Common myeloid progenitor, CD34-positive (primary cell): ENCODE results near the gene DRD3. TPM values are rescaled to one million over a fixed set of nuclear protein-coding genes. Genes with fewer than 3 reads are reported as not detected.

Experiments
- CTCF ChIA-PET: fragments of 350-600 bp; sonication (Branson Sonifier 250); formaldehyde crosslinking; loops from one replicate; lab custom pipeline; 2021; ENCODE audit warnings: antibody characterized with exemption; lab: Charles Lee
- POLR2A ChIA-PET: fragments of 350-600 bp; sonication (Branson Sonifier 250); formaldehyde crosslinking; loops from one replicate; lab custom pipeline; 2021; ENCODE audit warnings: antibody characterized with exemption; lab: Charles Lee
- DNase-seq, 3 donors: peaks; one replicate each; pipeline versions ENCODE4 v3.0.0 to v3.0.0-alpha.2; 2013
- H3K27ac ChIP-seq, 2 experiments: 1 replicate in 1 of 2; 2 replicates in 1 of 2; pipeline ENCODE4 v1.7.0; 2013; ENCODE audit warnings: inconsistent platforms in 2 of 2, low read length in 2 of 2, mild to moderate bottlenecking in 2 of 2, low read depth in 1 of 2, moderate library complexity in 1 of 2; ENCODE audit not compliant: severe bottlenecking in 2 of 2, insufficient read depth in 1 of 2, poor library complexity in 1 of 2
- H3K27me3 ChIP-seq, 5 experiments: replicated peaks in 2 of 5; 1 replicate in 3 of 5; 2 replicates in 2 of 5; pipeline versions ENCODE4 v1.6.1 to v1.7.0; 2013; ENCODE audit warnings: low read length in 4 of 5, mild to moderate bottlenecking in 2 of 5, moderate library complexity in 2 of 5, inconsistent platforms in 1 of 5; ENCODE audit not compliant: insufficient read depth in 5 of 5, control insufficient read depth in 4 of 5
- H3K36me3 ChIP-seq, 4 experiments: 1 replicate in 2 of 4; 2 replicates in 2 of 4; pipeline versions ENCODE4 v1.6.1 to v1.7.0; 2013; ENCODE audit warnings: low read length in 3 of 4, control low read depth in 1 of 4, mild to moderate bottlenecking in 1 of 4; ENCODE audit not compliant: control insufficient read depth in 4 of 4, insufficient read depth in 4 of 4
- H3K4me1 ChIP-seq, 4 experiments: 1 replicate in 3 of 4; 2 replicates in 1 of 4; pipeline versions ENCODE4 v1.6.1 to v1.7.1; 2013; ENCODE audit warnings: low read length in 3 of 4, mild to moderate bottlenecking in 3 of 4, control low read depth in 1 of 4, inconsistent platforms in 1 of 4, moderate library complexity in 1 of 4; ENCODE audit not compliant: control insufficient read depth in 4 of 4, insufficient read depth in 4 of 4; ENCODE audit errors: control extremely low read depth in 1 of 4
- H3K4me3 ChIP-seq, 7 experiments: 1 replicate in 4 of 7; 2 replicates in 3 of 7; pipeline versions ENCODE4 v1.5.1 to v1.7.0; 2013; ENCODE audit warnings: mild to moderate bottlenecking in 7 of 7, low read length in 6 of 7, moderate library complexity in 6 of 7, inconsistent platforms in 2 of 7, low read depth in 2 of 7, control low read depth in 1 of 7; ENCODE audit not compliant: insufficient read depth in 4 of 7, control insufficient read depth in 1 of 7; ENCODE audit errors: extremely low read depth in 1 of 7
- H3K9me3 ChIP-seq, 5 experiments: 1 replicate in 4 of 5; 2 replicates in 1 of 5; pipeline versions ENCODE4 v1.6.1 to v1.7.1; 2013; ENCODE audit warnings: low read length in 4 of 5, mild to moderate bottlenecking in 2 of 5, inconsistent platforms in 1 of 5, low read depth in 1 of 5, moderate library complexity in 1 of 5; ENCODE audit not compliant: control insufficient read depth in 4 of 5, insufficient read depth in 2 of 5; ENCODE audit errors: control extremely low read depth in 1 of 5
- WGBS: methylation state at CpG from one replicate; pipeline ENCODE4 v1.1.5; 2013; ENCODE audit not compliant: insufficient coverage; 5-methylcytosine and 5-hydroxymethylcytosine counted together
- polyA plus RNA-seq: library from polyadenylated mRNA; unstranded; fragments of 120-200 nt; gene quantifications from one replicate; pipeline ENCODE4 v1.2.1, GENCODE V29; 2013

The DRD3 gene
- polyA plus RNA-seq: not detected

GRCh38 chr3:114178770-114179368 lies at the start of gene DRD3:
Gene DRD3, minus strand, starts transcription at chr3:114179052. Its CDS starts 7,060 bp downstream, at chr3:114171992.
- H3K4me1 ChIP-seq: no peaks in the 10 kb centered on the region
- CTCF ChIA-PET: interaction anchor here (1.4 kb wide), 2 partner anchors 17 to 35 kb away, joined by 3 to 4 read pairs; no protein-coding TSS in a partner anchor
- peaks cover 0 to 3% (median 0%) of the 10 kb centered on the region in 5 experiments for H3K27me3 ChIP-seq
- POLR2A ChIA-PET: no interaction called here
- no peaks in the 10 kb centered on the region for H3K9me3 ChIP-seq
- H3K36me3 ChIP-seq: no peaks in the 10 kb centered on the region
- no peak within 1 kb of the TSS for H3K27ac ChIP-seq
- 10% methylated on average over 5 of the region's 7 CpGs for WGBS
- H3K4me3 ChIP-seq: no peak within 1 kb of the TSS
- DNase-seq: peak; percentile 16 to 57 (median 56)

GRCh38 chr3:114227076-114227475 lies 48.2 kb upstream of the DRD3 start:
- no peak for DNase-seq
- WGBS: no CpG with 5 or more reads among the region's 1 CpG
- ChIA-PET CTCF (no interaction called here), POLR2A (no interaction called here)
- Histone ChIP-seq H3K27me3 (no peaks in the 10 kb centered on the region), H3K4me3 (no peak overlapping the region), H3K9me3 (peaks cover 3 to 15% (median 4%) of the 10 kb centered on the region in 5 experiments), H3K36me3 (no peaks in the 10 kb centered on the region), H3K27ac (no peak overlapping the region), H3K4me1 (no peaks in the 10 kb centered on the region)

GRCh38 chr3:114226313-114226712 lies 47.5 kb upstream of the DRD3 start:
- Histone ChIP-seq H3K4me1 (no peaks in the 10 kb centered on the region), H3K27ac (no peak overlapping the region), H3K27me3 (no peaks in the 10 kb centered on the region), H3K36me3 (no peaks in the 10 kb centered on the region), H3K9me3 (peaks cover 3 to 15% (median 4%) of the 10 kb centered on the region in 5 experiments), H3K4me3 (no peak overlapping the region)
- WGBS: 100% methylated on average over 2 of the region's 2 CpGs
- POLR2A ChIA-PET: no interaction called here
- CTCF ChIA-PET: no interaction called here
- DNase-seq: no peak

GRCh38 chr3:114223143-114223542 lies 44.3 kb upstream of the DRD3 start:
- no peak for DNase-seq
- Histone ChIP-seq H3K36me3 (no peaks in the 10 kb centered on the region), H3K4me3 (no peak overlapping the region), H3K27ac (no peak overlapping the region), H3K4me1 (no peaks in the 10 kb centered on the region), H3K27me3 (peaks cover 0 to 3% (median 0%) of the 10 kb centered on the region in 5 experiments), H3K9me3 (peaks cover 3 to 15% (median 4%) of the 10 kb centered on the region in 5 experiments)
- CTCF ChIA-PET: interaction anchor here (1.1 to 1.5 kb wide), 2 partner anchors 10 to 68 kb away, joined by 3 read pairs; no protein-coding TSS in a partner anchor
- 87% methylated on average over 3 of the region's 3 CpGs for WGBS
- POLR2A ChIA-PET: no interaction called here

GRCh38 chr3:114221881-114222264 lies 43.0 kb upstream of the DRD3 start:
- WGBS: 100% methylated on average over 1 of the region's 1 CpG
- Histone ChIP-seq H3K36me3 (no peaks in the 10 kb centered on the region), H3K9me3 (peaks cover 3 to 15% (median 4%) of the 10 kb centered on the region in 5 experiments), H3K27ac (no peak overlapping the region), H3K4me3 (no peak overlapping the region), H3K27me3 (peaks cover 0 to 3% (median 0%) of the 10 kb centered on the region in 5 experiments), H3K4me1 (no peaks in the 10 kb centered on the region)
- no peak for DNase-seq
- CTCF ChIA-PET: interaction anchor here (1.5 kb wide), 1 partner anchor 8 kb away, joined by 3 read pairs; no protein-coding TSS in a partner anchor
- POLR2A ChIA-PET: interaction anchor here (0.5 to 0.9 kb wide), 2 partner anchors 11 to 130 kb away, joined by 3 read pairs; no protein-coding TSS in a partner anchor

GRCh38 chr3:114221165-114221880 lies 42.5 kb upstream of the DRD3 start:
- WGBS: 90% methylated on average over 8 of the region's 9 CpGs
- no peaks in the 10 kb centered on the region for H3K4me1 ChIP-seq
- no peak for DNase-seq
- ChIA-PET POLR2A (interaction anchor here (0.5 to 0.9 kb wide), 2 partner anchors 11 to 130 kb away, joined by 3 read pairs; no protein-coding TSS in a partner anchor), CTCF (interaction anchor here (1.5 kb wide), 1 partner anchor 8 kb away, joined by 3 read pairs; no protein-coding TSS in a partner anchor)
- H3K27me3 ChIP-seq: peaks cover 0 to 3% (median 0%) of the 10 kb centered on the region in 5 experiments
- no peak overlapping the region for H3K27ac ChIP-seq
- H3K9me3 ChIP-seq: peaks cover 3 to 15% (median 4%) of the 10 kb centered on the region in 5 experiments
- H3K4me3 ChIP-seq: no peak overlapping the region
- H3K36me3 ChIP-seq: no peaks in the 10 kb centered on the region
